Effector memory CD8-positive, alpha-beta T cell (primary cell): ENCODE data around the gene KHDRBS1.

Experiments used
- ATAC-seq: fragments of 150-1000 bp; cut with Tn5 transposase; replicated peaks from 2 replicates; pipeline ENCODE4 v1.10.0; 2021; ENCODE audit warnings: mild to moderate bottlenecking, moderate library complexity
- DNase-seq, 3 experiments: peaks; one replicate each; pipeline ENCODE4 v3.0.0; 2021
- H3K27ac Mint-ChIP-seq, 2 donors: one replicate each; pipeline ENCODE4 v1.8.0; 2022; ENCODE audit warnings: mild to moderate bottlenecking in 2 of 2, mixed read lengths in 2 of 2, moderate library complexity in 2 of 2
- H3K27me3 Mint-ChIP-seq, 2 donors: one replicate each; pipeline ENCODE4 v1.8.0; 2022; ENCODE audit warnings: mixed read lengths in 2 of 2
- H3K36me3 Mint-ChIP-seq: one replicate; pipeline ENCODE4 v1.8.0; 2022; ENCODE audit warnings: mild to moderate bottlenecking, moderate library complexity, mixed read lengths; ENCODE audit not compliant: insufficient read depth
- H3K4me1 Mint-ChIP-seq, 2 donors: one replicate each; pipeline ENCODE4 v1.8.0; 2022; ENCODE audit warnings: low read depth in 2 of 2, mixed read lengths in 2 of 2
- H3K4me3 Mint-ChIP-seq, 2 donors: one replicate each; pipeline ENCODE4 v1.8.0; 2022; ENCODE audit warnings: mild to moderate bottlenecking in 2 of 2, mixed read lengths in 2 of 2, moderate library complexity in 2 of 2
- H3K9me3 Mint-ChIP-seq, 2 donors: one replicate each; pipeline ENCODE4 v1.8.0; 2022; ENCODE audit warnings: mixed read lengths in 2 of 2
- total RNA-seq, 9 experiments: gene quantifications; one replicate each; lab custom pipeline; 2026; lab: John Stamatoyannopoulos, UW

Gene KHDRBS1
- total RNA-seq: 114 to 166 (median 134) reads per million in 9 experiments

- H3K27ac Mint-ChIP-seq: peak within 1 kb of the TSS; percentile 93 to 98
- no peaks in the 10 kb centered on the region for H3K27me3 Mint-ChIP-seq
- H3K4me3 Mint-ChIP-seq: peak within 1 kb of the TSS; percentile 91 to 95
- no peaks in the 10 kb centered on the region for H3K9me3 Mint-ChIP-seq
- DNase-seq: peak; percentile 94 to 96 (median 95)
- H3K36me3 Mint-ChIP-seq: peaks cover 41% of the 10 kb centered on the region
- H3K4me1 Mint-ChIP-seq: peaks cover 33 to 39% of the 10 kb centered on the region in 2 donors
- ATAC-seq: peak; percentile 80
These were observed at the start of gene KHDRBS1 for GRCh38 chr1:32013386-32014198. TSS of gene KHDRBS1 (plus strand) at chr1:32013868. CDS start at chr1:32013996, 128 bp downstream.

DNA sequence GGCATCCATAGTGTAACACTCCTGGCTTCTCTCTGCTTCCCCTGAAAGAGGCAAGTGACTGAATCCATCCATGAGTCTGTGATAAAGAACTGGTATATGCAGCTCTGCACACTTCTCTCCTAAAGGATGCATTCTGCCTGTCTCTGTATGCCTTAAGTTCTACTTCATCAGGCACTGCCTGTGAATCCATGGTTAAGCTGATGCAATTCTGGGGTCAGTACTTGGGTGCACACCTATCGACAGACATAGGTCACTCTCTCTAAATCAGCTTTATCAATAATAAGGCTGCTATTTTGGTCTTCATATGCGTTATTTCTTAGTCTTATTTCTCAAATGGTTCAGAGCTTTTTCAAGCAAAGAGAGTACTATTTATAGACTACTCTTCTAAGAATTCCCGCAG lies 42.8 kb upstream of the KHDRBS1 start:
- Mint-ChIP-seq H3K36me3 (no peaks in the 10 kb centered on the region), H3K27ac (no peak overlapping the region), H3K4me1 (peaks cover 3 to 10% of the 10 kb centered on the region in 2 donors), H3K27me3 (no peaks in the 10 kb centered on the region), H3K9me3 (no peaks in the 10 kb centered on the region), H3K4me3 (no peak overlapping the region)
- ATAC-seq: no peak
- no peak for DNase-seq

DNA sequence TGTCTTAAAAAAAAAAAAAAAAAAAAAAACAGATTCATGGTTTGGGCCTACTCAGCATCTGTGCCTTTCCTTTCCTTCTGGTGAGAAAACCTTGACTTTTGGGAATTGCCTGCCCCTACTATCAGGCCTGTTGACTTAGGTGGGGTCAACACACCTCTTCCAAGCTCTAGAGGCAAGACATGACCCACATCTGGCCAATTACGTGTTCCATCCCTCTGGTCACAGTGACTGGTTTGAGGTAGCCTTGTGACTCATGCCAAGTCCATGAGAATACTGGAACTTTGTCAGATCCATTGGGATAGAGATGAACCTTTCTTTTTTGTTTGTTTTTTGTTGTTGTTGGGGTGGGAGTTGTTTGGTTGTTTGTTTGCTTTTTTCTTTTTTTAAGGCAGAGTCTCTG lies 37.3 kb upstream of the KHDRBS1 start:
- Mint-ChIP-seq H3K9me3 (no peaks in the 10 kb centered on the region), H3K36me3 (peaks cover 4% of the 10 kb centered on the region), H3K4me3 (no peak overlapping the region), H3K27me3 (no peaks in the 10 kb centered on the region), H3K27ac (no peak overlapping the region), H3K4me1 (peaks cover 9 to 10% of the 10 kb centered on the region in 2 donors)
- DNase-seq (no peak), ATAC-seq (no peak)

DNA sequence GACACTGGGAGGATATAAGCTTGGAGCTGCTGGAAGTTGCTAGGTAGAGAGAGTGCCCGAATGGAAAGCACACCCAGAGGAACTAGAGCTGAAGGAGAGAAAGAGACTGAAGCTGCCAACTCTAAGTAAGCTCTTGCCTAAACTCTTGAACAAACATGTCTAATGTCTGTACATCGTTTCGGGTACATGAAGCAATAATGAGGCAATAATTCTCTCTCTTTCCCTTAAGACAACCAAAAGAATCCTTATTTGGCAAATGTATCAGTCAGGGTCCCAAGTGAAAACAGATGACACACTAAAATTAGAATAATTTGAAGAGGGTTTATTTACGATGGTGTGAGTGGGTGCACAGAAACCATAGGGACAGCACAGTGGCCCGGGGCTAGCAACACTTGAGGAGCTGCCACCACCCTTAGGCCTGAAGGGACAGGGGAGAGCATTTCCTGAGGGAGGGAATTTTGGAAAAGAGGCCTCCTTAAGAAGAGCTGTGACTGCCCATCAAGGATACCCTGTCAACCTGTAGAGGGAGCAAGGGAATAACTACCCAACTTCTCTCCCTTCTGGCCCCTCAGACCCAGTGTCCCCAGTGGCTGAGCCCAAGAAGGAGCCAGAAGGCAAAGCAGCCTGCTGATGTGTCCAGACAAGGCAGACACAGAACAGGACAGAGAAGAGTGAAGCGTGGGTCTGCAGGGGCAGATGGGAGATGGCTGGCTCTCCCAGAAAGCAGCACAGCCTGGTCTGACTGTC lies 36.1 kb upstream of the KHDRBS1 start:
- H3K4me3 Mint-ChIP-seq: no peak overlapping the region

DNA sequence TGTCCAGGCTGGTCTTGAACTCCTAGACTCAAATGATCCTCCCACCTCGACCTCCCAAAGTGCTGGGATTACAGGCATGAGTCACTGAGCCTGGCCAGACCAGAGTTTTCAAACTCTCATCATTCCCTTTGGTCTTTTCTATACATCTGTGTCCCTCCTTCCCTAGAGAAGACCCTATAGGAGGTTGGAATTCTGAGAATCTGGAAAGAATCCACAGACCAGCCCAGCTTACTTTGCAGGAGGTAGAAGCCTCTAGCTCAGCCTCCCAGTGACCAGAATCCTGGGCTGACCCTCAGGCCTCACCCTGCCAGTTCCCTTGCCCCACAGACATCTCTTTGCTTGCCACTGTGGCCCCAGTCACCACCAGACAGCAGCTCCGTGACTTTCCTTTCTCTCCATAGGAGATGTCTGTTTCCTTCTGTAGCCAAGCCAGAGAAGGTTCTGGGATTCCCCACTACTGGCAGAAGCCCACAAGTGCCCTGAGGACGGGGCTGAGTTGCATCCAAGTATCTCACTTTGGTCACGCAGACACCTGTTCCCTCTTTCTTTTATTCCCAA lies 34.7 kb upstream of the KHDRBS1 start:
- Mint-ChIP-seq H3K4me3 (no peak overlapping the region), H3K27me3 (no peaks in the 10 kb centered on the region), H3K27ac (peak overlapping the region; percentile 17 to 31), H3K4me1 (peaks cover 26% of the 10 kb centered on the region in 2 donors), H3K36me3 (peaks cover 6% of the 10 kb centered on the region), H3K9me3 (no peaks in the 10 kb centered on the region)
- no peak for DNase-seq
- no peak for ATAC-seq

More for the DNA sequence above, 36.1 kb upstream of the KHDRBS1 start:
- Mint-ChIP-seq H3K27ac (peak overlapping the region in 1 of 2 donors; percentile 1), H3K36me3 (peaks cover 6% of the 10 kb centered on the region), H3K9me3 (no peaks in the 10 kb centered on the region), H3K27me3 (no peaks in the 10 kb centered on the region), H3K4me1 (peaks cover 17 to 18% of the 10 kb centered on the region in 2 donors)
- DNase-seq (no peak), ATAC-seq (no peak)

- peak overlapping the region; percentile 92 to 95 for H3K27ac Mint-ChIP-seq
- peak overlapping the region; percentile 60 to 65 for H3K4me3 Mint-ChIP-seq
- H3K4me1 Mint-ChIP-seq: peaks cover 37 to 38% of the 10 kb centered on the region in 2 donors
- H3K36me3 Mint-ChIP-seq: peaks cover 6% of the 10 kb centered on the region
- no peaks in the 10 kb centered on the region for H3K9me3 Mint-ChIP-seq
- ATAC-seq (no peak), DNase-seq (no peak)
- no peaks in the 10 kb centered on the region for H3K27me3 Mint-ChIP-seq
These were observed 32.7 kb upstream of the KHDRBS1 start for GRCh38 chr1:31980835-31981455.

- ATAC-seq (peak; percentile 54), DNase-seq (no peak)
- no peaks in the 10 kb centered on the region for H3K27me3 Mint-ChIP-seq
- peaks cover 37 to 38% of the 10 kb centered on the region in 2 donors for H3K4me1 Mint-ChIP-seq
- peaks cover 6% of the 10 kb centered on the region for H3K36me3 Mint-ChIP-seq
- H3K4me3 Mint-ChIP-seq: peak overlapping the region; percentile 60 to 65
- H3K9me3 Mint-ChIP-seq: no peaks in the 10 kb centered on the region
- H3K27ac Mint-ChIP-seq: peak overlapping the region; percentile 92 to 95
These were observed 32.2 kb upstream of the KHDRBS1 start for GRCh38 chr1:31981456-31981839.

DNA sequence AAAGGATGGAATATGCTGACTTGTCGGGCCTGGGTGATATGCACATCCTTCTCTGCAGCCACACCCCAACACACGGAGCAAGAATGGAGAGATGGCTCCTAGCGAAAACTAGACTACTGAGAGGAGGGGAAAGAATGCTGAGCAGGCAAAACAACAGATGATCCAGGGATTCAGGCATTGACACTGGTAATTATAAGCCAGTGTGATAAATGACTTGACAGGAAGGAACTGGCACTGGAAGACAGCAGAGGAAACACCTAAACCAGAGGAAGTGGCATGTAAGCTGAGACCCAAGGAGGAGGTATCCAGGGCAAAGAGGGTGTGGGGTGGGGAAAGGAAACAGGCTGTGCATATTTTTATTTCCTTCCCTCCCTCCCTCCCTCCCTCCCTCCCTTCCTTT lies 31.7 kb upstream of the KHDRBS1 start:
- peak; percentile 82 for ATAC-seq
- DNase-seq: peak; percentile 36 to 44 (median 41)
- peak overlapping the region; percentile 92 to 95 for H3K27ac Mint-ChIP-seq
- H3K4me1 Mint-ChIP-seq: peaks cover 39 to 41% of the 10 kb centered on the region in 2 donors
- peak overlapping the region; percentile 60 to 65 for H3K4me3 Mint-ChIP-seq
- H3K27me3 Mint-ChIP-seq: no peaks in the 10 kb centered on the region
- peaks cover 6% of the 10 kb centered on the region for H3K36me3 Mint-ChIP-seq
- H3K9me3 Mint-ChIP-seq: no peaks in the 10 kb centered on the region

DNA sequence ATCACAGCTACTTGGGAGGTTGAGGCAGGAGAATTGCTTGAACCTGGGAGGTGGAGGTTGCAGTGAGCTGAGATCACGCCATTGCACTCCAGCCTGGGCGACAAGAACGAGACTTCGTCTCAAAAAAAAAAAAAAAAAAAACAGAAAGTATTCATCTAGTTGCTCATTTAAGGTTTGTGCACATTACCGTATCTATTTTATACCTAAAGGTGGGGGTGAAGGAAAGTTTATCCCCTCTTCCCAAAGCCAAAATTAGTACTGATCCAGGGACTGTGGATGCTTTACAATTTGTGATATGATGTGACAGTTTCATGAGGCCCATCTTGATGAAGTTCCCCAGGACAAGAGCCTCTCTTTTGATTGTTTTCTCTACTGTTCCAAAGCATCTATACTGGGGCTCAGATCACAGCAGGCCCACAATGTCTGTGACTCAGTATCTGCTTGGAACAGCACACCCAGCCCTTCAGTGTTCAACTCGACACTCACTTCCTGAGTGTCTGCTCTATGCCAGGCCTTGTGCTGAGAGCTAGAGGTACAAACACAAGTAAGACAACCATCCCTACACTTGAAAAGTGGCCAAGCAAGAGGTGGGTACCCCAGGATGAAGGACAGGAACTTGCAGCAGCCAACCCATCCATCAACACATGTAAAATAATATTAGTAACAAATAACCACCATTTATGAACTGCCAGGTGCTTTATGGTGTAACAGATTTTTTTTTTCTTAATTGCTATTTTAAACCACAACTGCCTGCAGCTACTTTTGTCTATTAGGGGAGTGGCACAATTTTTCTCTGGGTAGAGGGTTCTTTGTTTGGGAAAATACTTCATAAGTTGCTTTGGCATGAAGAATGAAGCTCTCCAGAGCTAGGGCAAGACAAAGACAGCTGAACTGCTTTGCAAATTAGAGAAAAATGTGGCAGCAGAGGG lies 29.0 kb upstream of the KHDRBS1 start:
- Mint-ChIP-seq H3K4me3 (peak overlapping the region; percentile 8 to 56), H3K27me3 (no peaks in the 10 kb centered on the region), H3K9me3 (no peaks in the 10 kb centered on the region), H3K36me3 (peaks cover 6% of the 10 kb centered on the region), H3K27ac (peak overlapping the region; percentile 93 to 95), H3K4me1 (peaks cover 39 to 40% of the 10 kb centered on the region in 2 donors)
- DNase-seq (peak in 1 of 3 experiments; percentile 30), ATAC-seq (peak; percentile 35)

- no peaks in the 10 kb centered on the region for H3K9me3 Mint-ChIP-seq
- H3K27ac Mint-ChIP-seq: peak overlapping the region; percentile 93 to 95
- ATAC-seq: peak; percentile 70
- DNase-seq: peak in 1 of 3 experiments; percentile 14
- H3K36me3 Mint-ChIP-seq: peaks cover 6% of the 10 kb centered on the region
- H3K4me3 Mint-ChIP-seq: peak overlapping the region; percentile 8 to 56
- no peaks in the 10 kb centered on the region for H3K27me3 Mint-ChIP-seq
- H3K4me1 Mint-ChIP-seq: peaks cover 45% of the 10 kb centered on the region in 2 donors
These were observed 28.2 kb upstream of the KHDRBS1 start for GRCh38 chr1:31985430-31985829.

- H3K27me3 Mint-ChIP-seq: no peaks in the 10 kb centered on the region
- H3K4me3 Mint-ChIP-seq: no peak overlapping the region
These were observed 26.5 kb upstream of the KHDRBS1 start for GRCh38 chr1:31987135-31987619.

DNA sequence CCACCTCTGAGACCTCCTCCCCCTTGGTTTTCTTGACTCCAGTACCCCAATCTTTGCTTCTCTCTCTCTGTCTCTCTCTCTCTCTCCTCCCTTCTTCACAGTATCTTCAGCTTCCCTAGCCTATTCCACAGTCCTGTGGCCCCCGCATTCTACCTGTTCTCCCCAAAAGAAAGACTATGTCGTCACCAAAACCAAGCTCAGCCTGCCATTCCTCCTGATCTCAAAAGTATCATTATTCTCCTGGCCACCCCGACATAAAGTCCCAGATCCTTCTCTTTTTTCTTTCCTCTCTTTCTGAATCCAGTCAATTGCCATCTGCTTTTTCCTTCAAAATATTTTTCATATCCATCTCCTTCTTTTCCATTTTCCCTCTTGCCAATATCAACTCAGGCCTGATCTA lies 23.7 kb upstream of the KHDRBS1 start:
- Mint-ChIP-seq H3K27me3 (no peaks in the 10 kb centered on the region), H3K9me3 (no peaks in the 10 kb centered on the region), H3K36me3 (no peaks in the 10 kb centered on the region), H3K27ac (peak overlapping the region; percentile 23 to 26), H3K4me1 (peaks cover 15 to 16% of the 10 kb centered on the region in 2 donors), H3K4me3 (no peak overlapping the region)
- ATAC-seq (no peak), DNase-seq (no peak)

More at GRCh38 chr1:31987135-31987619, 26.5 kb upstream of the KHDRBS1 start:
- Mint-ChIP-seq H3K27ac (peak overlapping the region in 1 of 2 donors; percentile 68), H3K4me1 (peaks cover 31 to 33% of the 10 kb centered on the region in 2 donors), H3K9me3 (no peaks in the 10 kb centered on the region), H3K36me3 (no peaks in the 10 kb centered on the region)
- DNase-seq: no peak
- no peak for ATAC-seq
